Spinal cord (tissue), 10 donors: ENCODE data around the gene MYH3. TPM values are rescaled to one million over a fixed set of nuclear protein-coding genes. Genes with fewer than 3 reads are reported as not detected.

Source experiments
- DNase-seq, 6 donors: peaks; one replicate each; pipeline versions ENCODE4 v3.0.0 to v3.0.0-alpha.2; 2013 to 2015; ENCODE audit warnings: low spot score in 6 of 6, low read depth in 4 of 6
- H3K27ac ChIP-seq: one replicate; pipeline ENCODE4 v1.5.1; 2013; ENCODE audit warnings: low read depth, low read length, control low read depth
- H3K27me3 ChIP-seq: one replicate; pipeline ENCODE4 v1.6.1; 2013; ENCODE audit warnings: low read length; ENCODE audit not compliant: control insufficient read depth, insufficient read depth
- H3K36me3 ChIP-seq: one replicate; pipeline ENCODE4 v1.6.1; 2013; ENCODE audit warnings: low read length; ENCODE audit not compliant: control insufficient read depth, insufficient read depth
- H3K4me1 ChIP-seq: one replicate; pipeline ENCODE4 v1.6.1; 2013; ENCODE audit warnings: low read length; ENCODE audit not compliant: control insufficient read depth, insufficient read depth
- H3K4me3 ChIP-seq: one replicate; pipeline ENCODE4 v1.5.1; 2013; ENCODE audit warnings: low read depth, low read length, control low read depth
- H3K9me3 ChIP-seq: one replicate; pipeline ENCODE4 v1.6.1; 2013; ENCODE audit warnings: low read length; ENCODE audit not compliant: control insufficient read depth, insufficient read depth
- WGBS: methylation state at CpG from one replicate; pipeline ENCODE4 v1.1.5; 2013; ENCODE audit warnings: missing lambda C conversion rate; ENCODE audit not compliant: insufficient coverage; 5-methylcytosine and 5-hydroxymethylcytosine counted together
- polyA plus RNA-seq, 2 donors: library from polyadenylated mRNA; unstranded; fragments of 120-200 nt; gene quantifications; one replicate each; pipeline ENCODE4 v1.2.1, GENCODE V29; 2013; ENCODE audit not compliant: insufficient read length in 2 of 2
- total RNA-seq, 2 donors: library from RNA; depleted of rRNA in 1 of 2; stranded (reverse); fragments of 120-200 nt in 1 of 2; fragments of >200 nt in 1 of 2; gene quantifications; one replicate each; pipeline versions ENCODE4 v1.2.3 to v1.2.4, GENCODE V29; 2013 to 2014
- donor health status: healthy.

Gene MYH3
- total and polyA plus RNA-seq, 4 donors = 3.2 to 17.9 (median 3.7) TPM

DNA sequence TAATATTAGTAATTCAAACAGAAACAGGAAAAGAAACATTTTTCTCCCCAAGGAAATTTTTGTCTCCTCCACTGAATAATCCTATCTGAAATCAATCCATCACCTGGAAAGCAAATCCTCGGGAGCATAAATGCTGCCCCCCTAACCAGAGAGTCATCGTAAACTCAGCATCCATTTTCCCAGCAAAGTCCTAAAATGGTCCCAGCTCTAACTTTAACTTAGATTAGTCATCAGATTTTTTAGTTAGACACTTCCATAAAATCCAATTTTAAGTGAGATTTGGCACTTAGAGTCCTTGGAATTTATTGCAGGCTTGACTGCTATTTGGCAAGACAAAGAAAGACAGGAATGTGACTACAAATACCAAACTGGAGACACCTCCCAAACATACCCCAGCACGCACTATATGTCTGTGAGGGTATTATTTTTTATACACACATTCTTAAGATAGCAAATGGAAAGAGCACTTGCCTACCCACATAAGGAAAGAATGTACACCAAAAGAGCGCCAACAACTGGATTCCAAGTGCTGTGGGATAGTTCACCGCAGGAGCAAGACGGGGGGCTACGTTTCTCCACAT is 24.8 kb upstream of the MYH3 start:
- no peaks in the 10 kb centered on the region for H3K27me3 ChIP-seq
- WGBS = 60% methylated on average over 1 of the region's 7 CpGs
- H3K4me3 ChIP-seq = no peak overlapping the region
- no peaks in the 10 kb centered on the region for H3K4me1 ChIP-seq
- no peaks in the 10 kb centered on the region for H3K9me3 ChIP-seq
- DNase-seq = no peak
- H3K27ac ChIP-seq = no peak overlapping the region
- H3K36me3 ChIP-seq = peaks cover 37% of the 10 kb centered on the region

DNA sequence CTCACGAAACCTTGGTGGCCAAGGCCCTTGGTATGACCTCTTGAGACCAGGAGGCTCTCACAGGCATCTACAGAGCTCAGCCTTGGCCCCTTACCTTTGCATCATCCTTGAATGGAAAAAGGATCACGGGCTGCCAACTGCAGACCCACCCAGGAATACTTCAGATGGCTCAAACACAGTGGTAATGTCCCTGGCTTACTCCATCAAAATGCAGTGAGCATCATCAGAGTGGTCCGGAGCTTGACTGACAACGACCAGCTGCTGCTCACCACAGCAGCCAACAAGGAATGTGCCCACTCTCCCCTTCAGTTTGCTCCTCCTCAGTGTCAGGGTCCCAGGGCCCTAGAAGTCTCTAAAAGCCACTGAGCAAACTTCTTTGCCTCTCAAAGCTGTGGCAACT is 17.6 kb upstream of the MYH3 start:
- Histone ChIP-seq H3K36me3 (peaks cover 9% of the 10 kb centered on the region), H3K27me3 (no peaks in the 10 kb centered on the region), H3K4me1 (no peaks in the 10 kb centered on the region), H3K9me3 (no peaks in the 10 kb centered on the region), H3K4me3 (no peak overlapping the region), H3K27ac (no peak overlapping the region)
- no peak for DNase-seq
- 92% methylated on average over 4 of the region's 4 CpGs for WGBS

DNA sequence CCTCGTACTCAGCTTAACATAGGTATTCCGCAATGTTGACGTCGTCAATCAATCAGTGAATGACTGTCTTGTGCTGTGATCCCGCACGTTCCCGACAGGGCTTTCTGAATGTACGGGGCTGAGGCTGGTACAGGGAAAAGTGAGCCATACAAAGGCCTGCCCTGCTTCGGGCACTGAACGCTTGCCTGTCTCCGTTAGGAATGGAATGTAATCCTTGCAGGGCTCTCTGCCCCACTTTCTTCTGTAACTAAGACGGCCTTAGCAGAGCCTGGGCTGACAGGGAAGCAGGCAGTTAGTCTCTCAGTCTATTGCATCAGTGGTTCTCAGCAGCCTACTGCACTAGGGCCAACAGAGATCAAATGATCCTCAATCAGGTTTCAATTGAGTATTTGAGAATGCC is 16.2 kb upstream of the MYH3 start:
- 95% methylated on average over 12 of the region's 12 CpGs for whole genome bisulfite sequencing

DNA sequence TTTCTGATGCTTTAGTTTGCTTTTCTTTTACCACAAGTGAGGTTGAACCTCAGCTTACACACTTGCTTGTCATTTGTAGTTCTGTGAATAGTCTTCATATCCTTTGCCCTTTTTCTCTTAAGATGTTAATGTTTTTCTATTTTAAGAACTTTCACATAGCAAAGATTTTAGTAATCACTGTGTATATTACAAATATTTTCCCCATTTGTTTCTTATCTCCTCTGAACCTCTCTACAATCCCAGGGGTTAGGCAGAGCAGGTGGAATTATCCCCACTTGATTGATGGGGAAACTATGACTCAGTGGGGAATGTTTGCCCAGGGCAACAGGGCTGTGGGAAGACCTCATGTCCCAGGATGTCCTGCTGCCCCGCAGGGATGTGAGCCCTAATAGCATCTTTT is 11.7 kb upstream of the MYH3 start:
- no peak overlapping the region for H3K27ac ChIP-seq
- WGBS = no CpG with 5 or more reads among the region's 1 CpG
- H3K9me3 ChIP-seq = no peaks in the 10 kb centered on the region

More for the DNA sequence above, 16.2 kb upstream of the MYH3 start:
- Histone ChIP-seq H3K4me3 (no peak overlapping the region), H3K9me3 (no peaks in the 10 kb centered on the region), H3K36me3 (peaks cover 7% of the 10 kb centered on the region), H3K27me3 (no peaks in the 10 kb centered on the region), H3K4me1 (no peaks in the 10 kb centered on the region), H3K27ac (no peak overlapping the region)
- no peak for DNase-seq

DNA sequence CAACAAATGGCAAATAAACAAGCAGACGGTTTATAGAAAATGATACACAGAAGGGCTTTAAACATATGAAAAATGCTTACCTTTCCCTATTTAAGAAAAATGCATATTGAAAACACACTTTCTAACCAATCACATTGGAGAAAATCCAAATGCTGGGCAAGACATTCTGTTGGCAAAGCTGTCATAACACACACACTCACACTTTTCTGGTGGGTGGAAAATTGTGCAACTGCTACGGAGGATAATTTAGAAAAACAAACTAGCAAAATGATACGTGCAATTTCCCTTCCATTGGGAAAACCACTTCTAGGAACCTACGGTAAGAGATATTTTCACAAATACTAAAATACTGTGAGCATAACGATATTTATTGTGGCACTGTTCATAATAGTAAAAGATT is 9.8 kb upstream of the MYH3 start:
- Histone ChIP-seq H3K4me1 (no peaks in the 10 kb centered on the region), H3K27me3 (no peaks in the 10 kb centered on the region), H3K36me3 (no peaks in the 10 kb centered on the region), H3K9me3 (no peaks in the 10 kb centered on the region), H3K27ac (no peak overlapping the region), H3K4me3 (no peak overlapping the region)
- WGBS = no CpG with 5 or more reads among the region's 5 CpGs
- peak in 1 of 6 donors; percentile 43 for DNase-seq

More for the DNA sequence above, 11.7 kb upstream of the MYH3 start:
- H3K4me1 ChIP-seq = no peaks in the 10 kb centered on the region
- H3K36me3 ChIP-seq = no peaks in the 10 kb centered on the region
- no peak overlapping the region for H3K4me3 ChIP-seq
- H3K27me3 ChIP-seq = no peaks in the 10 kb centered on the region
- no peak for DNase-seq

DNA sequence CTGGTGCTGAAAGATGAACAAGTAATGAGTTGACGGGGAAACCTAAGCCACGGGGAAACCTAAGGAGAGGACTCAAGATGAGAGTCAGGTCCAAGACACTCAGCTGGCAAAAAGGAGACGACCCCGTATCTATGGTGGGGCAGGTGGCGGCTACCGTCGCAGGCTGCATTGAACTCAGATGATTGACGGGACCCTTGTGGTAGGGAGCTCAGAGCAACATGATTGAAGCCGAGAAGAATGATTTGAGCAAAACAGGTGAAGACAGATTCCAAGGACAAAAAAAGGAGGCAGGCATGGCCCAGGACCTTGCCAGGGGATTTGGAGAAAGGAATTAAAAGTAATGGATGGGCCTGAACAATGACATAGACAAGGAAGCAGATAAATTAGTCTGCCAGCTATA is 7.5 kb upstream of the MYH3 start:
- H3K4me3 ChIP-seq = no peak overlapping the region
- DNase-seq = no peak
- H3K4me1 ChIP-seq = no peaks in the 10 kb centered on the region
- H3K27ac ChIP-seq = no peak overlapping the region
- 79% methylated on average over 8 of the region's 9 CpGs for WGBS
- no peaks in the 10 kb centered on the region for H3K36me3 ChIP-seq
- no peaks in the 10 kb centered on the region for H3K9me3 ChIP-seq
- no peaks in the 10 kb centered on the region for H3K27me3 ChIP-seq

DNA sequence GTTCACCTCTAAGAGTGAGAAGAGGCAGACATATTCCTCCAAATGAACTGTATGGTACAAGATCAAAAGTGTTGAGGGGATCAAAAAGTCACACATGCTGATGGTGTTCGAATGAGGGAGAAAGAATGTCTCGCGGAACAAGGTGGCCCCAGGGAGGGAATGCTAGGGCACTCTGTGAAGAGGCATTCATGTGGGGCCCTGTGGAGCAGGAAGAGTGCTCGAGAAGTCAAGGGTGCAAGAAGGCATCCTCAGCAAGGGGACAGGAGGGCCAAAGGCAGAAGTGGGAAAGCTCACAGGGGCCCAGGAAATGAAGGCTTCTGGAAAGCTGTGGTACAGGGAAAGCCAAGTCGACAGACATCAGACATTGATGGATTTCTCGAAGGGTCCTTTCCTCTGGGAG is 6.1 kb upstream of the MYH3 start:
- no peaks in the 10 kb centered on the region for H3K9me3 ChIP-seq
- WGBS = 93% methylated on average over 5 of the region's 6 CpGs
- no peak overlapping the region for H3K27ac ChIP-seq
- DNase-seq = no peak
- H3K27me3 ChIP-seq = no peaks in the 10 kb centered on the region
- peaks cover 3% of the 10 kb centered on the region for H3K36me3 ChIP-seq
- no peaks in the 10 kb centered on the region for H3K4me1 ChIP-seq
- no peak overlapping the region for H3K4me3 ChIP-seq

DNA sequence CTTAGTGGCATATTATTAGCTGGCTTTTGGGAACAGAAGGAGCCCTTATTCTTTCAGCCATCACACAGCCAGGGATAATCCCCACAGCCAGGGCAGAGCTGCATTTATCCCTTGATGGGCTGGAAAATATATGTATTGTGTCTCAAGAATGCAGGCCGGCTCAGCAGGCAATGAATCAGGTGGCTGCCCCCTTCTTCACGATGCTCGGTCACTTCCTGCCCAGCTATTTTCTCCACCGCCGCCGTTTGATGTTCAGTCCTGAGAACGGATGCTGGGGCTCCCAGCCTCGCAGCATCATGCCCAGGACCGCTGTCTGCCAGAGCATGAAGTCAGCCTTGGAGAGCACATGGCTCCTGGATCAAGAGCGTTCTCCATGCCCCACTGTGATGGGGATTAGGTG is 4.3 kb upstream of the MYH3 start:
- WGBS = 50% methylated on average over 10 of the region's 10 CpGs
- DNase-seq = peak in 1 of 6 donors; percentile 14
- Histone ChIP-seq H3K27me3 (no peaks in the 10 kb centered on the region), H3K9me3 (no peaks in the 10 kb centered on the region), H3K4me3 (no peak overlapping the region), H3K27ac (no peak overlapping the region), H3K36me3 (peaks cover 6% of the 10 kb centered on the region), H3K4me1 (no peaks in the 10 kb centered on the region)

DNA sequence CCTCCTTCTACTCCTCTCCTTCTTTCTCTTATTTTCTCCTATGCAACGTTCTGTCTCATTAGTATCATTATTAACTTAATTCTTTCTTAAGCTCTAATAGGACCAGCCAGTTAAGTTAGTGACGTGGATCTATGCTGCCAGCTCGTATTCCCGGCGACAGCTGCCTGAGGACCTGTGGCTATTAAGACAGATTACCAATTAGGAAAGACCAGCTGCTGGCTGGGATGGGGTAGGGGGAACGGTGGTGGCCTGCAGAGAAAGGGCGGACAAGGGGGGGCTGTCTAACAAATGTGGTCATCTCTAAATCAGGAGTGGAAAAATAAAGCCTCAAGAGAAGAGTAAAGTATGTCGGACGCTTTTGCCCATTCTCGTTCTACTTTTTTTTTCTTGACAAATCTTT is 770 bp upstream of the MYH3 start:
- Histone ChIP-seq H3K4me3 (no peak overlapping the region), H3K27ac (no peak overlapping the region), H3K27me3 (no peaks in the 10 kb centered on the region), H3K9me3 (no peaks in the 10 kb centered on the region), H3K36me3 (peaks cover 6% of the 10 kb centered on the region), H3K4me1 (no peaks in the 10 kb centered on the region)
- 41% methylated on average over 7 of the region's 10 CpGs for WGBS
- DNase-seq = peak in 1 of 6 donors; percentile 43

DNA sequence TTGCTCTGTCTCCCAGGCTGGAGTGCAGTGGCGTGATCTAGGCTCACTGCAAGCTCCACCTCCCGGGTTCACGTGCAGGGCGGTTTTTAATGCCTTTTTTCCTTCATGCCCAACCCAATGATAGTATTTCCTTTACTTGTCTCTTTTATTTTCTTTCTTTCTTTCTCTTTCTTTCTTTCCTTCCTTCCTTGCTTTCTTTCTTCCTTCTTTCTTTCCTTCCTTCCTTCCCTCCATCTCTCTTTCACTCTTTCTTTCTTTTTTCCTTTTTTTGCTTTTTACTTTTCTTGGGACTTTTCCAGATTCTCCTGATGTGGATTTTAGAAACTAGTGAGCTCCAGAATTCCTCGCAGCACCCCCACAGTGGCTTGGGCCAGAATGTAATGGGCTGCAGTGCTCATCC is 3.1 kb downstream of the MYH3 start:
- Histone ChIP-seq H3K9me3 (no peaks in the 10 kb centered on the region), H3K4me1 (no peaks in the 10 kb centered on the region), H3K4me3 (no peak overlapping the region), H3K36me3 (peaks cover 6% of the 10 kb centered on the region), H3K27ac (no peak overlapping the region), H3K27me3 (no peaks in the 10 kb centered on the region)
- WGBS = 82% methylated on average over 4 of the region's 5 CpGs
- DNase-seq = no peak
